Upper lobe of left lung (tissue), 6 donors: ENCODE results near the gene APOL3. TPM values are rescaled to one million over a fixed set of nuclear protein-coding genes. Genes with fewer than 3 reads are reported as not detected.
"Not testable (repeated sequence)": the region's sequence is repeated elsewhere in the genome, so short reads cannot be mapped to it uniquely, and the experiment has no call there.

Experiments
- ATAC-seq, 2 donors: fragments of 200-7000 bp; cut with Tn5 transposase; one replicate each; pipeline ENCODE4 v1.9.1; 2022; ENCODE audit warnings: mild to moderate bottlenecking in 2 of 2, moderate library complexity in 2 of 2; ENCODE audit not compliant: low FRiP score in 2 of 2
- DNase-seq, 2 donors: peaks; one replicate each; pipeline ENCODE4 v3.0.0-alpha.2; 2019 to 2020
- H3K27ac ChIP-seq, 4 donors: fragments of 200-600 bp; sonication (generic); one replicate each; pipeline ENCODE4 v1.5.1; 2016 to 2019
- H3K27me3 ChIP-seq, 4 donors: fragments of 200-600 bp; sonication (generic); one replicate each; pipeline ENCODE4 v1.5.1; 2017 to 2019
- H3K36me3 ChIP-seq, 4 donors: fragments of 200-600 bp; sonication (generic); one replicate each; pipeline ENCODE4 v1.5.1; 2016 to 2019
- H3K4me1 ChIP-seq, 4 donors: fragments of 200-600 bp; sonication (generic); one replicate each; pipeline ENCODE4 v1.5.1; 2018 to 2019
- H3K4me3 ChIP-seq, 4 donors: fragments of 200-600 bp; sonication (generic); one replicate each; pipeline ENCODE4 v1.5.1; 2017 to 2019; ENCODE audit warnings: mild to moderate bottlenecking in 2 of 4, moderate library complexity in 1 of 4
- H3K9me3 ChIP-seq, 4 donors: fragments of 200-600 bp; sonication (generic); one replicate each; pipeline ENCODE4 v1.5.1; 2018 to 2019
- EP300 ChIP-seq, 4 donors: sonication (generic); formaldehyde crosslinking; IDR thresholded peaks; one replicate each; pipeline ENCODE4 v1.5.1; 2017; ENCODE audit warnings: antibody characterized with exemption in 4 of 4, control low read depth in 2 of 4
- POLR2A ChIP-seq, 4 donors: fragments of 450-650 bp; IDR thresholded peaks; one replicate each; pipeline ENCODE4 v1.5.1; 2016 to 2017; ENCODE audit warnings: antibody characterized with exemption in 4 of 4, mild to moderate bottlenecking in 2 of 4
- POLR2AphosphoS5 ChIP-seq, 2 donors: sonication (generic); formaldehyde crosslinking; IDR thresholded peaks; one replicate each; pipeline ENCODE4 v1.5.1; 2017; ENCODE audit warnings: antibody characterized with exemption in 2 of 2
- WGBS, 2 donors: methylation state at CpG; one replicate each; pipeline ENCODE4 v1.1.5; 2017 to 2018; 5-methylcytosine and 5-hydroxymethylcytosine counted together
- total RNA-seq, 6 donors: library from RNA; depleted of rRNA in 4 of 6; stranded (reverse); fragments of >200 nt in 4 of 6; gene quantifications; one replicate each; pipeline versions ENCODE4 v1.1.0 to v1.2.1, GENCODE V29; 2016 to 2021
- TF ChIP-seq, protein P1 (sequence below), 6 experiments: fragments of 450-650 bp in 4 of 6; fragments of 200-600 bp in 2 of 6; sonication (generic) in 2 of 6; IDR thresholded peaks; one replicate each; pipeline ENCODE4 v1.5.1; 2016 to 2019; ENCODE audit warnings: antibody characterized with exemption in 6 of 6
- donor health status: DM: no; HTN: no; CAD: no; lungs with moderate emphysema.
- donor health status: DM: no; HTN: yes; CAD: no; lungs with severe emphysema.

The APOL3 gene
- total RNA-seq, 6 donors from 2014 or later = 40.4 to 88.0 (median 54.5) TPM

DNA sequence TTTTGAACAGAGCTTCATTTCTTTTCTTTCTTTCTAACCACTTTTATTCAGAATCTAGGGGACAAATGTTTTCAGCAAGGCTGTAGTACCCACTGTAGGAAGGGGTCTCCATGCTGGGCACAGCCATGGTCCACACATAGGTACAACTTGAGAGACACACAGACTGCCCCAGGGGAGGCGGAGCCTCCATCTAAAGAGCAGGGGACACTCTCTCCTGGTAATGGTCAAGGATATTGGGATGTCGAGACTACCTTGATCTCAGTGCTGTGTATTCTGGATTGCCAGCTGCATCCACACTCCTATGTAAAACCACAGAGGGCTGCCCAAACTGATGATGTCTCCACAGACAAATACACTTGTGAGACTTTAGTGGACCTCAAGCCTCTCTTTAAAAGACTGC, 2.9 kb upstream of the APOL3 start:
- no peaks in the 10 kb centered on the region for H3K27me3 ChIP-seq
- DNase-seq (peak in 1 of 2 donors; percentile 17), ATAC-seq (no peak)
- TF ChIP-seq, protein P1, sequence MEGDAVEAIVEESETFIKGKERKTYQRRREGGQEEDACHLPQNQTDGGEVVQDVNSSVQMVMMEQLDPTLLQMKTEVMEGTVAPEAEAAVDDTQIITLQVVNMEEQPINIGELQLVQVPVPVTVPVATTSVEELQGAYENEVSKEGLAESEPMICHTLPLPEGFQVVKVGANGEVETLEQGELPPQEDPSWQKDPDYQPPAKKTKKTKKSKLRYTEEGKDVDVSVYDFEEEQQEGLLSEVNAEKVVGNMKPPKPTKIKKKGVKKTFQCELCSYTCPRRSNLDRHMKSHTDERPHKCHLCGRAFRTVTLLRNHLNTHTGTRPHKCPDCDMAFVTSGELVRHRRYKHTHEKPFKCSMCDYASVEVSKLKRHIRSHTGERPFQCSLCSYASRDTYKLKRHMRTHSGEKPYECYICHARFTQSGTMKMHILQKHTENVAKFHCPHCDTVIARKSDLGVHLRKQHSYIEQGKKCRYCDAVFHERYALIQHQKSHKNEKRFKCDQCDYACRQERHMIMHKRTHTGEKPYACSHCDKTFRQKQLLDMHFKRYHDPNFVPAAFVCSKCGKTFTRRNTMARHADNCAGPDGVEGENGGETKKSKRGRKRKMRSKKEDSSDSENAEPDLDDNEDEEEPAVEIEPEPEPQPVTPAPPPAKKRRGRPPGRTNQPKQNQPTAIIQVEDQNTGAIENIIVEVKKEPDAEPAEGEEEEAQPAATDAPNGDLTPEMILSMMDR (IDR thresholded peaks at IDR 0.05) = no peak
- TF ChIP-seq POLR2A (IDR thresholded peaks at IDR 0.05) = no peak
- TF ChIP-seq POLR2AphosphoS5 (IDR thresholded peaks at IDR 0.05) = no peak
- no peak for TF ChIP-seq EP300 (IDR thresholded peaks at IDR 0.05)
- peaks cover 0 to 2% (median 0%) of the 10 kb centered on the region in 4 donors for H3K9me3 ChIP-seq
- WGBS, 2 donors = 75 to 93% methylated on average over 2 of the region's 2 CpGs
- no peaks in the 10 kb centered on the region for H3K36me3 ChIP-seq
- peak overlapping the region; percentile 4 to 91 (median 51) for H3K27ac ChIP-seq
- peaks cover 35 to 65% (median 63%) of the 10 kb centered on the region in 4 donors for H3K4me1 ChIP-seq
- no peak overlapping the region for H3K4me3 ChIP-seq

DNA sequence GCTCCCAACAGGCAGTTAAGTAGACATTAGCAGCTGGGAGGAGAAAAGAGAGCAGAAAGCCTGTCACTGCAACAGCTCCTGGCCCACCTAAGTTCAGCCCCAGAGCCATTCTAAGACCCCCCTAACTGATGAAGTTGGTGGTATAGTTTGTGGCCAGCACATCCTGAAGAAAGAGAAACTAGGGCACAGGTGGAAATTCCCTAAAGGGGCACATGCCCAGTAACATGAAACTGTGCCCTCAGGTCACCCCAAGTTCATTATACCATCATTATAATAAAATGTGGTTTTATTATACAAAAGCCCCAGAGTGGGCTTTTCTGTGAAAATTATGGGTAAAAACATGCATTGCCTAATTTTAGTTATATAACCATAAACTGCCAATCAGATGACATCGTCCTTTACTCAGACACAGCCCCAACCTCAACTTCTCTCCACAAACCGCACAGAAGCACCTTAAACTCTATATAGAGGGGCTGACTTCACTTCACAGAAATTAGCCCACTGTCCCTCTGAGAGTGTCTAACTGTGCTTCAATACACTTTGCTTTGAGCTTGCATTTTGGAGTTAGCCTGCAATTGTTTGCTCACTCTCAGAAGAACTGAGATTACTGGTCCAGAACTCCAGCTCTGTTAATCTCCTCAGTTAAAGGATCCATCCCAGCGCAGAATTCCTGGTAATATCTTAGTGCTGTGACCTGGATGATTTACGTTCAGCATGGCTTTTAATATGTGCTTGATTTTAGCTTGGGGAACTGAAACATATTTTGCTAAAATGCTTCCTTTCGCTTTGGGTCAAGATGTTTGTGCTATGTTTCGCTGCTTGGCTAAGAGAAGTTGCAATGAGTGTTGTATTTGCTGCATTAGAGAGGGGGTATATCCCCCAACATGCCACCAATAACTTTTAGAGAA, 1.8 kb upstream of the APOL3 start:
- ATAC-seq (no peak), DNase-seq (peak in 1 of 2 donors; percentile 6)
- TF ChIP-seq POLR2AphosphoS5 (IDR thresholded peaks at IDR 0.05) = no peak
- TF ChIP-seq, protein P1 (IDR thresholded peaks at IDR 0.05) = no peak
- TF ChIP-seq EP300 (IDR thresholded peaks at IDR 0.05) = no peak
- no peak for TF ChIP-seq POLR2A (IDR thresholded peaks at IDR 0.05)
- 61 to 69% methylated on average over 6 of the region's 6 CpGs for WGBS, 2 donors
- Histone ChIP-seq H3K36me3 (no peaks in the 10 kb centered on the region), H3K27me3 (no peaks in the 10 kb centered on the region), H3K4me3 (no peak overlapping the region), H3K4me1 (peaks cover 46 to 75% (median 72%) of the 10 kb centered on the region in 4 donors), H3K27ac (peak overlapping the region; percentile 4 to 95 (median 93)), H3K9me3 (no peaks in the 10 kb centered on the region)

DNA sequence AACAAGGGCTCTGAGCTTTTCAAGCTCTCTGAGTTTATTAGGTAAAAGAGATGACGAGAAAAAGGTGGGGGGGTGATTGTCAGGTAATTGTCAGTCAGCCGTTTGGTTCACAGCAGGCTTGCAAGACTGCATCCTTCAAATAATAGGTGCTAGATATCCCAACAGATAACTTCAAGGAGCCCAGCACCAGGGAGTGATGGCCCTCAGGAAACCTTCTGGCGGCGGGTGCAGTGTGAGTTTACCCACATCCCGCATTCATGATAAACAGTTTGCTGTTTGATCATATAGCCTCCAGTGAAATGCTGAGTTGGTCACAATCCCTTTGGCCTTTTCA, 1.2 kb upstream of the APOL3 start:
- not testable (repeated sequence) for H3K27me3 ChIP-seq, H3K36me3 ChIP-seq, ATAC-seq, H3K9me3 ChIP-seq, H3K4me3 ChIP-seq
- peaks cover 49 to 79% (median 78%) of the 10 kb centered on the region in 4 donors for H3K4me1 ChIP-seq
- DNase-seq = peak in 1 of 2 donors; percentile 19
- peak overlapping the region; percentile 91 to 95 (median 93) for H3K27ac ChIP-seq
- WGBS, 2 donors = 52 to 62% methylated on average over 5 of the region's 5 CpGs

DNA sequence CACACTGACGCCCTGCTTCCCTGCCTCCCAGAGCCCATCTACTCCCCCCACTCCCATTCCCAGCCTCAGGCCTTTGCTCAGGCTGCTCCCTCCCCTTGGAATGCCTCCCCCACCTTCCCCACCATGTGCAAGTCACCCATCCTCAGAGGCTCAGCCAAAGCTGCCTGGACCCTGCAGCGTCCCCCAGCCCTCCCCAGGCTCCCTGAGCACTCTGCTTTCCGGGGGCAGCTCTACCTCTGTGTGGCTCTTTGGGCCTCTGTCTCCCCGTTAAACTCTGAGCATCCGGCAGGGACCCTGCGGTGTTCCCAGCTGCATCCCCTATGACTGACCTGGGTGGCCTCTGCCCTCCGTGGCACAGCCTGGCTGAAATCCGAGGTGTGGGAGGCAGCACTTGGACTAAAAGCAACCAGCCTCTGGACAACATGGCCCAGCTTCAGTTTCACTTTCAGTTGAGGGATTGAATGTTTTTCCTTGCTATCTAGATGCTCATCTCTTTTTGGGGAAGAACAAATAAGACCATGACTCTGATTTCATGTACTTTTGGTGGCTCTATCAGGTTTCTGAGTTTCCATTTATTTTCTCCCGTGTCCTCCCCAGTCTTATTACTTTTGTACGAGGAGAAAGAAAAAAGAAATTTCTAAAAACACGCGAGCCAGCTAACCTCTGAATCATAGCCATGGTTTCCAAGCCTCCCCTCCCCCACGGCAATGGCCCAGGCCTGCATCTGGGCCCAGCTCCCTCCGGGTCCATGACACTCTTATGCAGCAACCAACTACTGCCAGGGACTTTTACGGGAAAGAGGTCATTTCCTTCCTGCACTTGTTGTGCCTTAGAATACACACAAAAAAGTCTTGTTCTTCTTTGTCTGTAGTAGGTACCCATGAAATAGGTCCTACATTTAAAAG, 3.8 kb downstream of the APOL3 start:
- peak; percentile 67 to 88 for DNase-seq
- no peaks in the 10 kb centered on the region for H3K36me3 ChIP-seq
- peak; percentile 77 to 80 for ATAC-seq
- peaks cover 88 to 90% (median 88%) of the 10 kb centered on the region in 4 donors for H3K4me1 ChIP-seq
- H3K4me3 ChIP-seq = peak overlapping the region; percentile 35 to 62 (median 54)
- 9 to 15% methylated on average over 14 to 15 of the region's 15 CpGs for WGBS, 2 donors
- peak overlapping the region; percentile 91 to 95 (median 93) for H3K27ac ChIP-seq
- no peaks in the 10 kb centered on the region for H3K27me3 ChIP-seq
- H3K9me3 ChIP-seq = no peaks in the 10 kb centered on the region
- peak; percentile 72 to 96 (median 87) for TF ChIP-seq EP300 (IDR thresholded peaks at IDR 0.05)
- peak; percentile 91 to 96 for TF ChIP-seq POLR2AphosphoS5 (IDR thresholded peaks at IDR 0.05)
- TF ChIP-seq POLR2A (IDR thresholded peaks at IDR 0.05) = peak in 2 of 4 donors; percentile 43 to 44
- TF ChIP-seq, protein P1 (IDR thresholded peaks at IDR 0.05) = no peak

DNA sequence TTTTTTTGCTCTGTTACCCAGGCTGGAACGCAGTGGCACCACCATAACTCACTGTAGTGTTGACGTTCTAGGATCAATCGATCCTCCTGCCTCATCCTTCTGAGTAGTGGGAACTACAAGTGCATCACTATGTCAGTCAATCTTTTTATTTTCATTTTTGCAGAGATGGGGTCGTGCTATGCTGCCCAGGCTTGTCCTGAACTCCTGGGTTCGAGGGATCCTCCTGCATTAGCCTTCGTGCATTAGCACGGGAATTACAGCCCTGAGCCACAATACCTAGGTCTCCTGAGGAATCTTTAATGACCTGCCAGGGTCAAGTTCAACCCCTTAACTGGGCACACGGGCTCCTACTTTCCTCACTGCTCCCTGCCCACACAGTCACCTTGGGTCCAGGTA, 4.4 kb downstream of the APOL3 start:
- TF ChIP-seq EP300 (IDR thresholded peaks at IDR 0.05) = no peak
- H3K4me3 ChIP-seq = peak overlapping the region; percentile 35 to 62 (median 54)
- DNase-seq = no peak
- no peaks in the 10 kb centered on the region for H3K36me3 ChIP-seq
- H3K27me3 ChIP-seq = no peaks in the 10 kb centered on the region
- WGBS, 2 donors = 47 to 62% methylated on average over 8 of the region's 8 CpGs
- ATAC-seq = no peak
- peaks cover 86 to 90% (median 87%) of the 10 kb centered on the region in 4 donors for H3K4me1 ChIP-seq
- no peaks in the 10 kb centered on the region for H3K9me3 ChIP-seq
- H3K27ac ChIP-seq = peak overlapping the region; percentile 91 to 95 (median 93)
